PC-9 (cell line): ENCODE data around the gene FXYD7. TPM values are rescaled to one million over a fixed set of nuclear protein-coding genes. Genes with fewer than 3 reads are reported as not detected.
"Not testable (repeated sequence)": the region's sequence is repeated elsewhere in the genome, so short reads cannot be mapped to it uniquely, and the experiment has no call there.

ENCODE experiments used
- BruUV-seq: library from RNA; stranded (reverse); fragments of 400-500 nt; replicated peaks from 2 replicates; lab custom pipeline; 2021; lab: Mats Ljungman, UMichigan
- CTCF ChIA-PET: fragments of 300-600 bp; sonication (Branson Sonifier 250); formaldehyde crosslinking; loops from one replicate; lab custom pipeline; 2022; ENCODE audit warnings: antibody characterized with exemption; lab: Charles Lee
- POLR2A ChIA-PET: fragments of 300-600 bp; sonication (Branson Sonifier 250); formaldehyde crosslinking; loops from one replicate; lab custom pipeline; 2022; ENCODE audit warnings: antibody characterized with exemption; ENCODE audit not compliant: unreplicated experiment; lab: Charles Lee
- DNase-seq, 2 experiments: peaks; one replicate each; pipeline versions ENCODE4 v3.0.0 to v3.0.0-alpha.2; 2015 to 2022; ENCODE audit warnings: mixed read lengths in 1 of 2
- H2AFZ ChIP-seq: fragments of 200-600 bp; sonication (generic); 2 replicates; pipeline ENCODE4 v1.8.1; 2017; ENCODE audit warnings: antibody characterized with exemption
- H3F3A ChIP-seq: fragments of 200-600 bp; sonication (generic); 2 replicates; pipeline ENCODE4 v1.8.1; 2017; ENCODE audit warnings: antibody characterized with exemption, mild to moderate bottlenecking, low read depth; ENCODE audit not compliant: insufficient read depth
- H3K27ac ChIP-seq: fragments of 200-600 bp; sonication (generic); 2 replicates; pipeline ENCODE4 v1.6.1; 2016; ENCODE audit warnings: mixed run types
- H3K27me3 ChIP-seq: fragments of 200-600 bp; sonication (generic); 2 replicates; pipeline ENCODE4 v1.6.1; 2016; ENCODE audit warnings: low read depth, mixed run types; ENCODE audit not compliant: insufficient read depth
- H3K36me3 ChIP-seq: fragments of 200-600 bp; sonication (generic); 2 replicates; pipeline ENCODE4 v1.6.1; 2016; ENCODE audit warnings: low read depth, mixed run types
- H3K4me1 ChIP-seq: fragments of 200-600 bp; sonication (generic); replicated peaks from 2 replicates; pipeline ENCODE4 v1.6.1; 2016; ENCODE audit warnings: mixed run types; ENCODE audit not compliant: insufficient read depth
- H3K4me2 ChIP-seq: fragments of 200-600 bp; sonication (generic); 2 replicates; pipeline ENCODE4 v1.6.1; 2017; ENCODE audit warnings: mixed run types
- H3K4me3 ChIP-seq: fragments of 200-600 bp; sonication (generic); 2 replicates; pipeline ENCODE4 v1.6.1; 2016; ENCODE audit warnings: mixed run types
- H3K79me2 ChIP-seq: fragments of 200-600 bp; sonication (generic); 2 replicates; pipeline ENCODE4 v1.6.1; 2017; ENCODE audit warnings: low read depth, mixed run types
- H3K9me2 ChIP-seq: fragments of 200-600 bp; sonication (generic); 2 replicates; pipeline ENCODE4 v1.8.1; 2017; ENCODE audit warnings: mild to moderate bottlenecking; ENCODE audit not compliant: insufficient read depth
- H3K9me3 ChIP-seq: fragments of 200-600 bp; sonication (generic); 2 replicates; pipeline ENCODE4 v1.8.1; 2016; ENCODE audit warnings: low read depth; ENCODE audit not compliant: insufficient read depth
- H4K20me1 ChIP-seq: fragments of 200-600 bp; sonication (generic); 2 replicates; pipeline ENCODE4 v1.8.1; 2017; ENCODE audit not compliant: insufficient read depth
- CTCF ChIP-seq: fragments of 200-600 bp; sonication (generic); conservative IDR thresholded peaks from 2 replicates; pipeline ENCODE4 v1.6.1; 2017; ENCODE audit warnings: mixed run types, antibody characterized with exemption, mild to moderate bottlenecking, moderate library complexity
- EZH2 ChIP-seq: fragments of 200-600 bp; sonication (generic); IDR thresholded peaks from 2 replicates; pipeline ENCODE4 v1.8.0; 2017; ENCODE audit warnings: antibody characterized with exemption, low read depth
- intact Hi-C: fragments of 100-400 bp; cut with micrococcal nuclease; formaldehyde crosslinking; loops from one replicate; pipeline ENCODE4 v1.10.0; 2022; ENCODE audit not compliant: unreplicated experiment
- total RNA-seq: library from RNA; stranded (reverse); gene quantifications from 2 replicates; pipeline ENCODE4 v1.2.3, GENCODE V29; 2021

FXYD7 gene
- total RNA-seq, 1 experiment from 2014 or later, result not detected

- no peak overlapping the region for H2AFZ ChIP-seq
- H3K9me2 ChIP-seq, result no peaks in the 10 kb centered on the region
- no peaks in the 10 kb centered on the region for H3K79me2 ChIP-seq
- no peaks in the 10 kb centered on the region for H3K36me3 ChIP-seq
- intact Hi-C loops, result no loop called here
- no peaks in the 10 kb centered on the region for H3K9me3 ChIP-seq
- H3K27ac ChIP-seq, result no peak overlapping the region
- BruUV-seq, result no TSS peak
- DNase-seq, result no peak
- no peaks in the 10 kb centered on the region for H3K27me3 ChIP-seq
- no peak overlapping the region for H3K4me3 ChIP-seq
- no peak for TF ChIP-seq CTCF
- TF ChIP-seq EZH2, result no peak
- ChIA-PET CTCF (no interaction called here), POLR2A (interaction anchor here (0.6 kb wide), 1 partner anchor 155 kb away, joined by 5 read pairs; no protein-coding TSS in a partner anchor)
- no peaks in the 10 kb centered on the region for H3K4me1 ChIP-seq
- no peaks in the 10 kb centered on the region for H4K20me1 ChIP-seq
- H3F3A ChIP-seq, result peaks cover 3% of the 10 kb centered on the region; the same call in 1 of the 2 replicates
- H3K4me2 ChIP-seq, result no peak overlapping the region
These were observed 43.7 kb upstream of the FXYD7 start for GRCh38 chr19:35099155-35099896.

GRCh38 chr19:35099897-35100275, 43.2 kb upstream of the FXYD7 start:
- H3K4me3 ChIP-seq, result no peak overlapping the region
- POLR2A ChIA-PET, result no interaction called here
- CTCF ChIA-PET, result no interaction called here
- TF ChIP-seq CTCF (no peak), EZH2 (no peak)
- H2AFZ ChIP-seq, result no peak overlapping the region
- no peaks in the 10 kb centered on the region for H3K9me3 ChIP-seq
- H3K27ac ChIP-seq, result no peak overlapping the region
- H3K36me3 ChIP-seq, result no peaks in the 10 kb centered on the region
- H3K4me2 ChIP-seq, result no peak overlapping the region
- no peaks in the 10 kb centered on the region for H4K20me1 ChIP-seq
- no peaks in the 10 kb centered on the region for H3K27me3 ChIP-seq
- no peak for DNase-seq
- H3K9me2 ChIP-seq, result no peaks in the 10 kb centered on the region
- intact Hi-C loops, result no loop called here
- H3K4me1 ChIP-seq, result no peaks in the 10 kb centered on the region
- no peaks in the 10 kb centered on the region for H3K79me2 ChIP-seq
- BruUV-seq, result no TSS peak
- peaks cover 3% of the 10 kb centered on the region; the same call in 1 of the 2 replicates for H3F3A ChIP-seq

- no peaks in the 10 kb centered on the region for H3K36me3 ChIP-seq
- no peaks in the 10 kb centered on the region for H3K9me3 ChIP-seq
- no peaks in the 10 kb centered on the region for H3K79me2 ChIP-seq
- ChIA-PET POLR2A (no interaction called here), CTCF (no interaction called here)
- no TSS peak for BruUV-seq
- no peaks in the 10 kb centered on the region for H3K4me1 ChIP-seq
- TF ChIP-seq EZH2 (no peak), CTCF (no peak)
- H3K27ac ChIP-seq, result no peak overlapping the region
- H3K4me2 ChIP-seq, result no peak overlapping the region
- no peak overlapping the region for H3K4me3 ChIP-seq
- H3K27me3 ChIP-seq, result no peaks in the 10 kb centered on the region
- intact Hi-C loops, result no loop called here
- no peak overlapping the region for H2AFZ ChIP-seq
- H4K20me1 ChIP-seq, result no peaks in the 10 kb centered on the region
- H3K9me2 ChIP-seq, result no peaks in the 10 kb centered on the region
- H3F3A ChIP-seq, result peaks cover 3% of the 10 kb centered on the region; the same call in 1 of the 2 replicates
- no peak for DNase-seq
These were observed 42.2 kb upstream of the FXYD7 start for GRCh38 chr19:35100588-35101533.

GRCh38 chr19:35101949-35102348, 41.1 kb upstream of the FXYD7 start:
- H3K4me3 ChIP-seq, H3K27ac ChIP-seq, H3K27me3 ChIP-seq, DNase-seq, BruUV-seq, CTCF ChIA-PET, H3K4me2 ChIP-seq, H3K79me2 ChIP-seq, POLR2A ChIA-PET, H4K20me1 ChIP-seq, intact Hi-C loops, H3K4me1 ChIP-seq, H3K9me2 ChIP-seq, H3K36me3 ChIP-seq, H2AFZ ChIP-seq, H3K9me3 ChIP-seq: not testable (repeated sequence)
- peaks cover 10% of the 10 kb centered on the region; the same call in 1 of the 2 replicates for H3F3A ChIP-seq

- H3K79me2 ChIP-seq, POLR2A ChIA-PET, H2AFZ ChIP-seq, BruUV-seq, H3K4me2 ChIP-seq, H3K4me3 ChIP-seq, H3K36me3 ChIP-seq, DNase-seq, H4K20me1 ChIP-seq, CTCF ChIA-PET, H3K9me3 ChIP-seq, intact Hi-C loops, H3K27me3 ChIP-seq, H3K9me2 ChIP-seq, H3K27ac ChIP-seq: not testable (repeated sequence)
- Histone ChIP-seq H3K4me1 (peaks cover 10% of the 10 kb centered on the region), H3F3A (peaks cover 19% of the 10 kb centered on the region; the same call in 1 of the 2 replicates)
These were observed 39.4 kb upstream of the FXYD7 start for GRCh38 chr19:35103614-35104013.
